ENCODE data around the gene PRDM1. TPM values are rescaled to one million over a fixed set of nuclear protein-coding genes. Genes with fewer than 3 reads are reported as not detected.

PRDM1 gene
- total and polyA plus RNA-seq, 10 donors = 2.2 to 63.7 (median 42.3) TPM

GRCh38 chr6:106080763-106081095 is 5.4 kb upstream of the PRDM1 start:
- intact Hi-C loops (cut with DNase I; ENCODE audit: low total_unique reads) = loop anchor here (10.0 kb wide), 1 partner anchor 86 kb away; no protein-coding TSS in a partner anchor
- H3K4me1 ChIP-seq = peaks cover 8 to 27% (median 19%) of the 10 kb centered on the region in 6 donors
- WGBS, 5 donors = 88 to 94% (median 88%) methylated on average over 3 of the region's 3 CpGs
- no peaks in the 10 kb centered on the region for H3K27me3 ChIP-seq (replicated peaks in 1 of 7)
- no peak overlapping the region for H3K27ac ChIP-seq
- no peaks in the 10 kb centered on the region for H3K36me3 ChIP-seq
- no peak for TF ChIP-seq POLR2AphosphoS5 (IDR thresholded peaks at IDR 0.05)
- TF ChIP-seq POLR2A (IDR thresholded peaks at IDR 0.05) = no peak
- no peak for TF ChIP-seq CTCF (IDR thresholded peaks at IDR 0.05 in 8 of 11, conservative IDR thresholded peaks at IDR 0.05 in 3 of 11)
- DNase-seq = no peak
- H3K9me3 ChIP-seq = no peaks in the 10 kb centered on the region
- no peak overlapping the region for H3K4me3 ChIP-seq

DNA sequence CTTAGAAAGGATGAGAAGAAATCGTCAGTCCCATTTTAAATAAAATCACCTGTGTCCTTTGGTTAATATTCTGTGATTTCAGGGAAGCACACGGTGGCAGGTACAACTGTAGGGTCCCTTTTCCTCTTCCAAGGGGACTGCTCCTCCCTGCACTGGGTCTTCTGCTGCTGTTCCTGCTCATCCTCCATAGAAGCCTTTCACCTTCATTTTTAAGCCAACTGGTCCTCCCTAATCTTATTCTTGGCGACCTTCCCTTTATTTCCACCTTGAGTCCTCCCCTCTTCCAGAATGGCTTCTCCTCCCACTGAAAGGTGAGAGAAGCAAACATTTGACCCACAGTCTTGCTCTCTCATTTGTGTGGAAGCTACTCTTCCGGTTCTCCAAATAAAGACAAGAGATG is 4.4 kb upstream of the PRDM1 start:
- no peak for DNase-seq
- Histone ChIP-seq H3K4me3 (no peak overlapping the region), H3K9me3 (no peaks in the 10 kb centered on the region), H3K4me1 (peaks cover 12 to 36% (median 28%) of the 10 kb centered on the region in 6 donors), H3K27me3 (replicated peaks in 1 of 7) (peaks cover 0 to 8% (median 0%) of the 10 kb centered on the region in 7 donors), H3K27ac (no peak overlapping the region), H3K36me3 (no peaks in the 10 kb centered on the region)
- TF ChIP-seq CTCF (IDR thresholded peaks at IDR 0.05 in 8 of 11, conservative IDR thresholded peaks at IDR 0.05 in 3 of 11) (no peak), POLR2A (IDR thresholded peaks at IDR 0.05) (no peak), POLR2AphosphoS5 (IDR thresholded peaks at IDR 0.05) (no peak)
- intact Hi-C loops (cut with DNase I; ENCODE audit: low total_unique reads) = loop anchor here (10.0 kb wide), 1 partner anchor 87 kb away; no protein-coding TSS in a partner anchor
- WGBS, 5 donors = 79 to 92% (median 86%) methylated on average over 4 of the region's 4 CpGs

DNA sequence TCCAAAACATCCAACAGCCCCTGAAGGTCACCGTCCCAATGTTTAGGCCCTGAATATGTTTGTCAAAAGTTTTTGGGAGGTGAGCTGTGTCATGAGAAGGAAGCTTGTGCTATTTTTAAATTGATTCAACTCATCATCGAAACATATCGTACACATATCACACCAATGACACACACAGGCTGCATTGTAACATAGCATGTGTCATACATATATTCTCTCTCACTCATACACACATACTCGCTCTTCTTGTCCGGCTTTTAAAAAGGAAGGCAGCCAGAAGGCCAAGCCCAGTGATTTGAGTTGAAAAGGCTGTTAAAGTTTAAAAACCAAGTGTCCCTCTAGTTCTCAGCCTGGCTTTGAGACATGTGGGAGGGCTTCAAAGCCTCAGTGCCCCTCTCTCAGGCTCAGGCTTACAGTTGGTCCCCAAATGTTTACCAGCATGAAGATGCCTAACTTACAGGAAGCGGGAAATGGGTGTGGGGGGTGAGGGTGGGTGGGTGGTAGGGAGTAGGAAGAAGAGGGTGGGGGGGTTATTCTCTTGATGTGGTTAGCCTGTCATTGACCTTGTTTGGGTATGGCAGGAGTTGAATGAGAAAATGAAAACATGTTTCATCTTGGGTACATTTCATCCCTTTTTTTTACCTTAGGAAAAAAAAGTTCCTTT is 3.3 kb upstream of the PRDM1 start:
- intact Hi-C loops (cut with DNase I; ENCODE audit: low total_unique reads) = loop anchor here (10.0 kb wide), 1 partner anchor 88 kb away; no protein-coding TSS in a partner anchor
- TF ChIP-seq CTCF (IDR thresholded peaks at IDR 0.05 in 8 of 11, conservative IDR thresholded peaks at IDR 0.05 in 3 of 11) = no peak
- no peak for TF ChIP-seq POLR2A (IDR thresholded peaks at IDR 0.05)
- TF ChIP-seq POLR2AphosphoS5 (IDR thresholded peaks at IDR 0.05) = no peak
- Histone ChIP-seq H3K4me3 (no peak overlapping the region), H3K4me1 (peaks cover 22 to 48% (median 39%) of the 10 kb centered on the region in 6 donors), H3K9me3 (no peaks in the 10 kb centered on the region), H3K27me3 (replicated peaks in 1 of 7) (peaks cover 0 to 20% (median 0%) of the 10 kb centered on the region in 7 donors), H3K27ac (peak overlapping the region in 1 of 8 donors; percentile 8), H3K36me3 (no peaks in the 10 kb centered on the region)
- no peak for DNase-seq
- WGBS, 5 donors = 72 to 84% (median 78%) methylated on average over 6 of the region's 6 CpGs

DNA sequence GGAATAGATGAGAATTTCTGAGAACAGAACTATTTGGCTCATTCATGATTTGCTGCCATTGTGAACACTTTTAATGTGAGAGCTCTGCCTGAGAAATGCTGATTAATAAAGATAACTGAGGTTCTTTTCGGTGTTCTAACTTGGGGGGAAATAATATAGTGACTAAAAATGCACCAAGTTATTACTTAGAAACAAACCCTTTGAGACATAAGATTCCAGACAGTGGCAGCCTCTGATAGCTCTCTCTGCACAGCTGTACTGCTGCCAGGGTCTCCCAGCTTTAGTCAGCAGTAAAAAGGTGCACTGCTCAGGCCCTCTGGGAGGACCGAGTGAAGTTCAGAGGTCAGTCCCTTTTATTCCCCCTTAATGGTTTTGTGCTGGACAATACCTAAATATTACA is 2.5 kb upstream of the PRDM1 start:
- H3K27me3 ChIP-seq (replicated peaks in 1 of 7) = peaks cover 0 to 25% (median 0%) of the 10 kb centered on the region in 7 donors
- peaks cover 0 to 6% (median 0%) of the 10 kb centered on the region in 6 donors for H3K36me3 ChIP-seq
- 63 to 82% (median 75%) methylated on average over 2 of the region's 2 CpGs for WGBS, 5 donors
- H3K4me1 ChIP-seq = peaks cover 22 to 55% (median 47%) of the 10 kb centered on the region in 6 donors
- intact Hi-C loops (cut with DNase I; ENCODE audit: low total_unique reads) = loop anchor here (10.0 kb wide), 1 partner anchor 89 kb away; no protein-coding TSS in a partner anchor
- TF ChIP-seq POLR2A (IDR thresholded peaks at IDR 0.05) (no peak), POLR2AphosphoS5 (IDR thresholded peaks at IDR 0.05) (no peak), CTCF (IDR thresholded peaks at IDR 0.05 in 8 of 11, conservative IDR thresholded peaks at IDR 0.05 in 3 of 11) (no peak)
- no peaks in the 10 kb centered on the region for H3K9me3 ChIP-seq
- peak overlapping the region in 6 of 8 donors; percentile 32 to 90 (median 84) for H3K27ac ChIP-seq
- no peak overlapping the region for H3K4me3 ChIP-seq
- DNase-seq = no peak
